ENCODE measurements around the gene ZNF846.
"Not testable (repeated sequence)": the region's sequence is repeated elsewhere in the genome, so short reads cannot be mapped to it uniquely, and the experiment has no call there.

DNA sequence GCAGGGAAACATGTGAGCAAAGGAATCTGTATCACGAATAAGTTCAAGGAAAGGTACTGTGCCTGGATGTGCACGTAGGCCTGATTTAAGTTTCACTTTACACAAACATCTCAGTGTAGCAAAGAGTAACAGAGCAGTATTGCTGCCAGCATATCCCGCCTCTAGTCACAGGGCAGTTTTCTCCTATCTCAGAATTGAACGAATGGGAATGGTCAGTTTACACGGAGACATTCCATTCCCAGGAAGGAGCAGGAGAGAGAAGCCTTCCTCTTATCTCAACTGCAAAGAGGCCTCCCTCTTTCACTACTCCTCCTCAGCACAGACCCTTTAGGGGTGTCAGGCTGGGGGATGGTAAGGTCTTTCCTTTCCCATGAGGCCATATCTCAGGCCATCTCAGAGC lies 21.0 kb upstream of the ZNF846 start:
- not testable (repeated sequence) for TF ChIP-seq EZH2phosphoT487 (IDR thresholded peaks at IDR 0.05; ENCODE audit: unreplicated experiment); JUNB (IDR thresholded peaks at IDR 0.05; ENCODE audit: unreplicated experiment); EZH2 (IDR thresholded peaks at IDR 0.05; ENCODE audit: low read depth, unreplicated experiment); POLR2AphosphoS5 (IDR thresholded peaks at IDR 0.05; ENCODE audit: low read depth)
- TF ChIP-seq, protein P1, sequence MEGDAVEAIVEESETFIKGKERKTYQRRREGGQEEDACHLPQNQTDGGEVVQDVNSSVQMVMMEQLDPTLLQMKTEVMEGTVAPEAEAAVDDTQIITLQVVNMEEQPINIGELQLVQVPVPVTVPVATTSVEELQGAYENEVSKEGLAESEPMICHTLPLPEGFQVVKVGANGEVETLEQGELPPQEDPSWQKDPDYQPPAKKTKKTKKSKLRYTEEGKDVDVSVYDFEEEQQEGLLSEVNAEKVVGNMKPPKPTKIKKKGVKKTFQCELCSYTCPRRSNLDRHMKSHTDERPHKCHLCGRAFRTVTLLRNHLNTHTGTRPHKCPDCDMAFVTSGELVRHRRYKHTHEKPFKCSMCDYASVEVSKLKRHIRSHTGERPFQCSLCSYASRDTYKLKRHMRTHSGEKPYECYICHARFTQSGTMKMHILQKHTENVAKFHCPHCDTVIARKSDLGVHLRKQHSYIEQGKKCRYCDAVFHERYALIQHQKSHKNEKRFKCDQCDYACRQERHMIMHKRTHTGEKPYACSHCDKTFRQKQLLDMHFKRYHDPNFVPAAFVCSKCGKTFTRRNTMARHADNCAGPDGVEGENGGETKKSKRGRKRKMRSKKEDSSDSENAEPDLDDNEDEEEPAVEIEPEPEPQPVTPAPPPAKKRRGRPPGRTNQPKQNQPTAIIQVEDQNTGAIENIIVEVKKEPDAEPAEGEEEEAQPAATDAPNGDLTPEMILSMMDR (conservative IDR thresholded peaks at IDR 0.05; ENCODE audit: low read depth in 2 of 2): not testable (repeated sequence)
- TF ChIP-seq, protein P2, sequence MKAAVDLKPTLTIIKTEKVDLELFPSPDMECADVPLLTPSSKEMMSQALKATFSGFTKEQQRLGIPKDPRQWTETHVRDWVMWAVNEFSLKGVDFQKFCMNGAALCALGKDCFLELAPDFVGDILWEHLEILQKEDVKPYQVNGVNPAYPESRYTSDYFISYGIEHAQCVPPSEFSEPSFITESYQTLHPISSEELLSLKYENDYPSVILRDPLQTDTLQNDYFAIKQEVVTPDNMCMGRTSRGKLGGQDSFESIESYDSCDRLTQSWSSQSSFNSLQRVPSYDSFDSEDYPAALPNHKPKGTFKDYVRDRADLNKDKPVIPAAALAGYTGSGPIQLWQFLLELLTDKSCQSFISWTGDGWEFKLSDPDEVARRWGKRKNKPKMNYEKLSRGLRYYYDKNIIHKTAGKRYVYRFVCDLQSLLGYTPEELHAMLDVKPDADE (IDR thresholded peaks at IDR 0.05): not testable (repeated sequence)
